Measurements from ENCODE around the gene POU4F3. TPM values are rescaled to one million over a fixed set of nuclear protein-coding genes. Genes with fewer than 3 reads are reported as not detected.

POU4F3 gene
- total and polyA plus RNA-seq, 12 donors = 0.06 to 0.12 TPM; not detected in 10

- no peak overlapping the region for H3K4me3 ChIP-seq
- no peaks in the 10 kb centered on the region for H3K4me1 ChIP-seq
- TF ChIP-seq CTCF (IDR thresholded peaks at IDR 0.05) = no peak
- peaks cover 0 to 6% (median 0%) of the 10 kb centered on the region in 11 donors for H3K9me3 ChIP-seq
- H3K27me3 ChIP-seq = peaks cover 0 to 44% (median 7%) of the 10 kb centered on the region in 7 donors
- ATAC-seq (no peak), DNase-seq (no peak)
- 73 to 86% methylated on average over 2 of the region's 2 CpGs for WGBS, 2 donors
- no peaks in the 10 kb centered on the region for H3K36me3 ChIP-seq
- intact Hi-C loops (cut with DNase I) = no loop called here
- no peak overlapping the region for H3K27ac ChIP-seq
Observed at GRCh38 chr5:146376821-146377220, 38.2 kb downstream of the POU4F3 start.

GRCh38 chr5:146378986-146379385 lies 40.3 kb downstream of the POU4F3 start:
- Histone ChIP-seq H3K36me3 (no peaks in the 10 kb centered on the region), H3K9me3 (peaks cover 0 to 6% (median 0%) of the 10 kb centered on the region in 11 donors), H3K4me1 (no peaks in the 10 kb centered on the region), H3K4me3 (no peak overlapping the region), H3K27me3 (peaks cover 0 to 44% (median 7%) of the 10 kb centered on the region in 7 donors), H3K27ac (no peak overlapping the region)
- no peak for ATAC-seq
- no peak for DNase-seq
- no peak for TF ChIP-seq CTCF (IDR thresholded peaks at IDR 0.05)
- intact Hi-C loops (cut with DNase I) = no loop called here
- 17 to 18% methylated on average over 25 of the region's 25 CpGs for WGBS, 2 donors

GRCh38 chr5:146380714-146381113 lies 42.1 kb downstream of the POU4F3 start:
- H3K4me3 ChIP-seq = no peak overlapping the region
- no peaks in the 10 kb centered on the region for H3K4me1 ChIP-seq
- DNase-seq (no peak), ATAC-seq (no peak)
- TF ChIP-seq CTCF (IDR thresholded peaks at IDR 0.05) = no peak
- intact Hi-C loops (cut with DNase I) = no loop called here
- no peaks in the 10 kb centered on the region for H3K36me3 ChIP-seq
- peaks cover 0 to 40% (median 7%) of the 10 kb centered on the region in 7 donors for H3K27me3 ChIP-seq
- peaks cover 0 to 6% (median 0%) of the 10 kb centered on the region in 11 donors for H3K9me3 ChIP-seq
- H3K27ac ChIP-seq = no peak overlapping the region
- 86 to 90% methylated on average over 2 of the region's 2 CpGs for WGBS, 2 donors

GRCh38 chr5:146388386-146388785 lies 49.7 kb downstream of the POU4F3 start:
- Histone ChIP-seq H3K4me3 (no peak overlapping the region), H3K27ac (no peak overlapping the region), H3K27me3 (peaks cover 0 to 38% (median 14%) of the 10 kb centered on the region in 7 donors), H3K9me3 (no peaks in the 10 kb centered on the region), H3K4me1 (no peaks in the 10 kb centered on the region), H3K36me3 (no peaks in the 10 kb centered on the region)
- TF ChIP-seq CTCF (IDR thresholded peaks at IDR 0.05) = no peak
- intact Hi-C loops (cut with DNase I) = no loop called here
- no peak for ATAC-seq
- DNase-seq = no peak
- WGBS, 2 donors = 40 to 51% methylated on average over 2 of the region's 2 CpGs

All from heart right ventricle (tissue), 16 donors.